ENCODE measurements around the gene SALL4. TPM values are rescaled to one million over a fixed set of nuclear protein-coding genes. Genes with fewer than 3 reads are reported as not detected.

The SALL4 gene
- total RNA-seq, 1 donor from 2014 or later: 0.09 TPM

GRCh38 chr20:51833326-51833725 lies 31.0 kb upstream of the SALL4 start:
- Histone ChIP-seq H3K4me1 (no peaks in the 10 kb centered on the region), H3K9me3 (no peaks in the 10 kb centered on the region), H3K4me3 (no peak overlapping the region), H3K27ac (no peak overlapping the region), H3K27me3 (ENCODE audit: low read depth) (no peaks in the 10 kb centered on the region), H3K36me3 (no peaks in the 10 kb centered on the region)
- intact Hi-C loops (cut with DNase I): no loop called here
- DNase-seq (no peak), ATAC-seq (no peak)
- no peak for TF ChIP-seq CTCF (IDR thresholded peaks at IDR 0.05)

- no peak for TF ChIP-seq CTCF (IDR thresholded peaks at IDR 0.05)
- H3K27ac ChIP-seq: no peak overlapping the region
- no peaks in the 10 kb centered on the region for H3K4me1 ChIP-seq
- H3K4me3 ChIP-seq: no peak overlapping the region
- DNase-seq (no peak), ATAC-seq (no peak)
- H3K9me3 ChIP-seq: no peaks in the 10 kb centered on the region
- no peaks in the 10 kb centered on the region for H3K36me3 ChIP-seq
- intact Hi-C loops (cut with DNase I): no loop called here
- no peaks in the 10 kb centered on the region for H3K27me3 ChIP-seq (ENCODE audit: low read depth)
Measured at GRCh38 chr20:51832276-51832675, 30.0 kb upstream of the SALL4 start.

GRCh38 chr20:51831866-51832265 lies 29.5 kb upstream of the SALL4 start:
- no peaks in the 10 kb centered on the region for H3K27me3 ChIP-seq (ENCODE audit: low read depth)
- H3K4me1 ChIP-seq: no peaks in the 10 kb centered on the region
- no peak overlapping the region for H3K27ac ChIP-seq
- H3K4me3 ChIP-seq: no peak overlapping the region
- no peak for DNase-seq
- H3K9me3 ChIP-seq: no peaks in the 10 kb centered on the region
- no peak for ATAC-seq
- intact Hi-C loops (cut with DNase I): no loop called here
- TF ChIP-seq CTCF (IDR thresholded peaks at IDR 0.05): no peak
- H3K36me3 ChIP-seq: no peaks in the 10 kb centered on the region

GRCh38 chr20:51830538-51830937 lies 28.2 kb upstream of the SALL4 start:
- H3K27me3 ChIP-seq (ENCODE audit: low read depth): no peaks in the 10 kb centered on the region
- no peaks in the 10 kb centered on the region for H3K4me1 ChIP-seq
- no peak overlapping the region for H3K27ac ChIP-seq
- intact Hi-C loops (cut with DNase I): no loop called here
- no peak overlapping the region for H3K4me3 ChIP-seq
- TF ChIP-seq CTCF (IDR thresholded peaks at IDR 0.05): no peak
- no peaks in the 10 kb centered on the region for H3K9me3 ChIP-seq
- H3K36me3 ChIP-seq: no peaks in the 10 kb centered on the region
- ATAC-seq (no peak), DNase-seq (no peak)

- Histone ChIP-seq H3K9me3 (no peaks in the 10 kb centered on the region), H3K4me1 (no peaks in the 10 kb centered on the region), H3K4me3 (no peak overlapping the region), H3K27me3 (ENCODE audit: low read depth) (no peaks in the 10 kb centered on the region), H3K27ac (no peak overlapping the region), H3K36me3 (no peaks in the 10 kb centered on the region)
- intact Hi-C loops (cut with DNase I): no loop called here
- DNase-seq (no peak), ATAC-seq (peak in 1 of 2 donors; percentile 34)
- TF ChIP-seq CTCF (IDR thresholded peaks at IDR 0.05): no peak
Measured at GRCh38 chr20:51828762-51829161, 26.4 kb upstream of the SALL4 start.

- ATAC-seq (no peak), DNase-seq (no peak)
- no peak for TF ChIP-seq CTCF (IDR thresholded peaks at IDR 0.05)
- no peak overlapping the region for H3K27ac ChIP-seq
- H3K36me3 ChIP-seq: no peaks in the 10 kb centered on the region
- H3K4me1 ChIP-seq: no peaks in the 10 kb centered on the region
- H3K4me3 ChIP-seq: no peak overlapping the region
- intact Hi-C loops (cut with DNase I): no loop called here
- H3K9me3 ChIP-seq: no peaks in the 10 kb centered on the region
- no peaks in the 10 kb centered on the region for H3K27me3 ChIP-seq (ENCODE audit: low read depth)
Measured at GRCh38 chr20:51826372-51826771, 24.1 kb upstream of the SALL4 start.
